NCI-H187 (cell line): ENCODE measurements around the gene MAPK4.
A peak's percentile ranks its signal among the peaks of the same experiment; 100 is the strongest.
"Not testable (repeated sequence)": the region's sequence is repeated elsewhere in the genome, so short reads cannot be mapped to it uniquely, and the experiment has no call there.

ENCODE experiments used
- DNase-seq, 2 experiments: peaks; one replicate each; lab custom pipeline; 2025; lab: John Stamatoyannopoulos, UW

Gene MAPK4

GRCh38 chr18:50573679-50574078 is 13.8 kb downstream of the MAPK4 start:
- no peak for DNase-seq

- DNase-seq: no peak
Measured at GRCh38 chr18:50578030-50578429, 18.1 kb downstream of the MAPK4 start.

GRCh38 chr18:50578651-50579050 is 18.8 kb downstream of the MAPK4 start:
- DNase-seq: no peak

GRCh38 chr18:50579061-50579774 is 19.3 kb downstream of the MAPK4 start:
- no peak for DNase-seq

- no peak for DNase-seq
Measured at GRCh38 chr18:50581517-50581916, 21.6 kb downstream of the MAPK4 start.

GRCh38 chr18:50582500-50582899 is 22.6 kb downstream of the MAPK4 start:
- no peak for DNase-seq

GRCh38 chr18:50586710-50587109 is 26.8 kb downstream of the MAPK4 start:
- DNase-seq: no peak

DNA sequence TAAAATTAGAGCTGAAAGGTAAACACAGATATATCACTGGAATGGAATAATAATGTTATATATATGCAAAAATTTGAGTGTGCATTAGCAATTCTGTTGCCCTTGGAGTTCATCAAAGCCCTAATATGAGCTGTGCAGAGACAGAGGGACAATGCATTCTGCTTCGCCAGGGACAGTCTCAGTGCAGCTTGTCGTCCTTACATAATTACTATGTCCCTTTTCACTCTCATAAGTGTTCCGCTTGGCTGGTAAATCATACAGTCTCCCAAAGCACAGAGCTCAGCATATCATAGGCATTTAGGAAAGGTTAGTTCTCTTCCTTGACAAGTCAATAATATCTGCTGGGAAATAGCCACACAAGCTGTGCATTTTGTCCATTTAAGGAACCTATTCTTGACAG is 30.7 kb downstream of the MAPK4 start:
- peak; percentile 52 to 68 for DNase-seq

GRCh38 chr18:50594012-50594411 is 34.1 kb downstream of the MAPK4 start:
- DNase-seq: no peak

- no peak for DNase-seq
Measured at GRCh38 chr18:50594942-50595341, 35.1 kb downstream of the MAPK4 start.

DNA sequence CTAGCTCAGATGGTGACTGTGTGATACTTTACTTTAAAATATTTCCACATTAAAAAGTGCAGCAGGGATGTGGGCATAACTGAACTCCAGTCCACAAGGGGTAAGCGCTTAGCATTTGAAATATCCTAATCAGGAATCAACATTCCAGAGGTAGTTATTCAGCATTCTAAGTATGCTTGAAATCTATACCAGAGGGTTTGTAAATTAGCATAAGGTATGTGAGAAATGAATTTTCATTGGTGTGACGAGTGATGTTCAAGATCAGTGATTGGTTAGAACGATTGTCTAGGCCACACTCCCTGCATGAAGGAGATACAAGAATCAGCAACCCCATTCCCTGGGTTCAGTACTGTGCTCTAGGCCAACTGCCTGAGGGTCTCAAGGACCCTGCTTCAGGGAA is 42.6 kb downstream of the MAPK4 start:
- no peak for DNase-seq

DNA sequence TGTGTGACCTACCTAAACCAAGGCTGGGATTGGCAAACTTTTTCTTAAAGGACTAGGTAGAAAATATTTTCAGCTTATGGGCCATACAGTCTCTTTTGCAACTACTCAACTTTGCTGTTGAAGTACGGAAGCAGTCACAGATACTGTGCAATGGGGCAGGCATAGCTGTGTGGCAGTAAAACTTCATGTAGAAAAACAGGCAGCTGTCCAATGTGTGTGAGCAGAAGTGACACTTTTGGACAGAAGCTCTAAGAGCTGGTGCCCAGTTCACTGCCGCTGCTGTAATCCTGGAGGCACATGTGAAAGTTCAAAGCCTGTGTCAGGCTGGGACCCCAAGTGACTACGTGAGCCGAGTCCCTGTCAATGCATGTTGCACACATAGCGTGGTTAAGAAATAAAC is 46.7 kb downstream of the MAPK4 start:
- no peak for DNase-seq

DNA sequence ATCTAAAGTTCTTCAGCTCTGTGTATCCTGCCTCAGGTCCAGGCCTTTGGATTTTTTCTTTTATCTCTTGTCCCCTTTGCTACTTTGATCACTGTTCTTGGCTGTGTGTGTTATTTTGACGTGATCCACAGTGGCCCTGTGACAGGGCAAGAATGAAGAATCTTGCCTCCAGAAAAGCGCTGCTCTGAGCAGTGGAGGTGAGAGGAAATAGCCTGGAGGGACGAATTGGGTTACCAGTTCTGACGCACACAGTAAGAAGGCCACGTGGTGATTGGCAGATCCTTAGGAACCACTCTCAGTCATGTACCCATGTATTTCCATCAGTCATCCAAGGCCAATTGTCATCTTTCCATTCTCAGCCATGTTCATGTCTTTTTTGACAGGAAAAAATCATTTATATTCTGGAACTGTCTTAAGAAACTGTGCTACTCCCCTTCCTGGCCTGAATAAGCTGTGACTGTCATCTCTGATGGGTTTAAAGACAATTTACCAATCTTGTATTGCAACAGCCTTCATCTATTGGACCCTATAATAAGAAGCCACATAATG is 47.6 kb downstream of the MAPK4 start:
- no peak for DNase-seq

DNA sequence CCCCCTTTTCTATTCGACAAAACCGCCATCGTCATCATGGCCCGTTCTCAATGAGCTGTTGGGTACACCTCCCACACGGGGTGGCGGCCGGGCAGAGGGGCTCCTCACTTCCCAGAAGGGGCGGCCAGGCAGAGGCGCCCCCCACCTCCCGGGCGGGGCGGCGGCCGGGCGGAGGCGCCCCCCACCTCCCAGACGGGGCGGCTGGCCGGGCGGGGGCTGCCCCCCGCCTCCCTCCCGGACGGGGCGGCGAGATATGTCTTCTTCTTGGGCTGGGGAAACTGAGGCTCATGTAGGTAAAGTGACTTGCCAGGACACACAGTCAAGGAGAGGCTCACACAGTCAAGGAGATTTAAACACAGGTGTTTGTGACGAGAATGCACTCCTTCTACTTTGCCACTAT is 49.3 kb downstream of the MAPK4 start:
- DNase-seq: not testable (repeated sequence)

DNA sequence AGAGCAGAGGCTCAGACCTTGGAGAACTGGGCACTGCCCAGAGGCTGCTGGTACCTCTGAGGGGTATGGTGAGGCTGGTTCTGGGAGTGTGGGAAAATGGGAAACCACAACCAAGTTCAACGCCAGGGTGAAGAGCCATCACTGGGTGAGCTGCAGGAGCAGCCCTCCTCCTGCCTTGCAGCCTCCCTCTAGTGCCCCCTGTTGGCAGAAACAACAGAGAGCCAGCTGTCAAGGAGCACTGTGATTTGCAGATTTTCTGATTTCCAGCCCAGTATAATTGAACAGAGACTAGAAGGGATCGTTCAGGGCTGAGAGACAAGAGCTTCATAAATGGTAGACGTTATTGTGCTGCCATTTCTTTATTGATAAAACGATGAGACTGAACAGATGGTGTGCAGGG is 50.5 kb downstream of the MAPK4 start:
- DNase-seq: no peak

DNA sequence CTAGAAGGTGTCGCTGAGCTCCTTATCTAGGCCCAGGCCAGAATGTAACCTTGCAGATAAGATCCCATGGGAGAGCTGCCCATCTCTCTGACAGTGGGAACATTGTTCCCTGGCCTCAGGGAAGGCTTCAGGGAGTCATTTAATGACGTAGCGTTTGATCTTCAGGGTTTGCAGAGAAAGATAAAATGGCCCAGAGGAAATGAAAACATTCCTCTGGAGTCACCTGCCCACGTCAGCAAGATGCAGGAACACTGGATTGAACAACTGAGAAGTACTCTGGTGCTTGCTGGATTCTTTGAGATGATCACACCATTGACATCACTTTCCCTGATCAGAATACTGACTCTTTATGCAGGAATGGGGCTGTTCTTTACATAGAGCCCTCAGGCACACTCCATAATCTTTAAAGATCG is 51.6 kb downstream of the MAPK4 start:
- DNase-seq: no peak

DNA sequence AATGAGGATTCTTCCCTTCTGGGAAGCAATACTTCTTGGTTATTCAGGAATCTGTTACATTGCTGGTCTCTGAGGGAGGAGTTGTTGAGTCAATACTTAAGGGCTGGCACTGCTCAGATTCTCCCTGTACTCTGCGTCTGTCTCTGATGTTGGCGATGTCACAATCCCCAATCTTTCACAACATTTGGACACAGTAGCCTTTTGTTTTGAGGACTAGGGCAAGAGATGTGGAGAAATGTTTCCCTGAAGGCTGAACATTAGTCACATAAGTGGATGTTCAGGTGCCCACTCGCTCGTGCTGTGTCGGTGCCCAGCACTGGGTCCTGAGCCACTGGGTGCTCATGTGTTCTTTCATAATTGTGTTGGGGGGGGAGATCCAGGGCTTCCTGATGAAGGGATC is 55.0 kb downstream of the MAPK4 start:
- no peak for DNase-seq

GRCh38 chr18:50616484-50617048 is 56.7 kb downstream of the MAPK4 start:
- DNase-seq: no peak

DNA sequence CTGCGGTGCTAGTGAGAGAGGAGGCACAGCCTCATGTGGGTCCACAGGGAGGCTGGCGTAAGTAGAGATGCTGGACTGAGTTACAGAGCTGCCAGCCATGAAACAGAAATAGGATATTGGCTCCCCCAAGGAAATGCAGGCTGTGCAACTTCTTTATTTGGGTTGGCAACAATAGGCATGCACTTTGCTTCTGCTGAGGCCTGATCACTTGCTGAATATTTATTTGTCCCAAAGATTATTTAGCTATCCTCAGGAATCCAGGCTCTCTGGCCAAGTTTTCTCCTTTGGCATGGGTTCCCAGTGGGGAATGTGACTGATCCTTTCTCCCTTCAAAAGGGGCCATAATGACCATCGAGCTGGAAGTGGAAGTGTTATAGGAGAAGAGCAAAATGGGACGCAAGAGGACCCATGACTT is 60.0 kb downstream of the MAPK4 start:
- no peak for DNase-seq

DNA sequence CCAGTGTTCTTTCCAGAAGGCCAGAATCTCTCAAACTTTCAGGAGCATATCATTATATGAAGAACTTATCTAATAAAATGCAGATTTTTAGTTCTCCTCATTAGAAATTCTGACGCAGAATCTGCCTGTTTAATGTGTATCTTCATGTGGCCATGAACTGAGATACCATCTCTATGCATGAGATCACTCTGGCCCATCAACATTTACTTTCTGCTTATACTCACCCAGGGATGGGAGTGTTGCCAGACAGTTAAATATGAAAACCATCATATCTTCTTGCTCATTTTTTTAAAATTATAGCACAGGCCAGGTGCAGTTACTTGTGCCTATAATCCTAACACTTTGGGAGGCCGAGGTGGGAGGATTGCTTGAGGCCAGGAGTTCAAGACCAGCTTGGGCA is 60.4 kb downstream of the MAPK4 start:
- no peak for DNase-seq

DNA sequence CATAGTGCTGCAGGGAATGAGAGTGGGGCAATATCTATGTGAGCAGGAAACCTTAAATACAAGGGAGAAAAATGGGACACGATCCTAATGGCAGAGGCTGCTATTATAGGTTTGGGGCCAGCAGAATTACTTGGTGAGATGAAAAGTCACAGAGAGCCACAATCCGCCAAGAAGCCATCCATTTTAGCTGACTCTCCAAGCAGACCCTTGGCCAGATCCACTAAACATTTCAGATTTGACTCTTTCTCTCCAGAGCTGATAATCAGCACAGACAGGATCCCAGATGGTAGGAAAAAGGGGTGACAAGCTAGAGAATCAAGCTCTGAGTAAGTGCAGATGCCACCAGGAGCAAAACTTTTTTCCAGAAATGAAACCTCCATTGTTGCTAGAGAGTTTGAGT is 61.5 kb downstream of the MAPK4 start:
- no peak for DNase-seq

DNA sequence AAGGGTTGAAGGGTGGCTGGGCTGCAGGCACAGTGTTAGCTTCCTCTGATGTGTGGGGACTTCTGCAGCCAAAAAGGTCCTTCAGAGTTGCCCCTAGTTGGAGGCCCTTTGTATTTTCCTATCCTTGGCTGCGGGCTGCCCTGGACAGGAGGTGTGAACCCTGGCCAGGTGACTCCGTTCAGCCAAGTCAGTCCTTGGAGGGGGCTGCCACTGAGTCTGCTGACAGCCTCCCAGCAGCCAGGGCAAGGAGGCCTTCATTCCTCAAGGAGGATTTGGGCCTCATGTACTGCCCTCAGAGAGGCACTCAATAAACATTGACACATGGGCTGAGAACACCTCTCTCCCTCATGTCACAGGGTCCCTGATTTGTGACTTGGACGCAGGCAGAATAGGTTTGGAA is 62.4 kb downstream of the MAPK4 start:
- DNase-seq: no peak

- no peak for DNase-seq
Measured at GRCh38 chr18:50622865-50623393, 63.0 kb downstream of the MAPK4 start.
